Left lung (tissue), 10 donors: ENCODE results near the gene ACVR1B. TPM values are rescaled to one million over a fixed set of nuclear protein-coding genes. Genes with fewer than 3 reads are reported as not detected.

Source experiments
- ATAC-seq: fragments of 200-7000 bp; cut with Tn5 transposase; one replicate; pipeline ENCODE4 v1.9.1; 2020; ENCODE audit warnings: moderate library complexity
- DNase-seq, 4 donors: peaks; one replicate each; pipeline ENCODE4 v3.0.0-alpha.2; 2013 to 2020
- H3K27ac ChIP-seq, 2 donors: fragments of 200-600 bp; sonication (generic) in 1 of 2; one replicate each; pipeline versions ENCODE4 v1.5.0 to v1.8.0; 2020 to 2021
- H3K27me3 ChIP-seq, 2 donors: fragments of 200-600 bp; sonication (generic) in 1 of 2; one replicate each; pipeline versions ENCODE4 v1.5.0 to v1.8.0; 2020 to 2021
- H3K36me3 ChIP-seq, 2 donors: fragments of 200-600 bp; sonication (generic) in 1 of 2; one replicate each; pipeline versions ENCODE4 v1.5.0 to v1.8.0; 2020 to 2021
- H3K4me1 ChIP-seq, 2 donors: fragments of 200-600 bp; one replicate each; pipeline ENCODE4 v1.8.0; 2021
- H3K4me3 ChIP-seq, 2 donors: fragments of 200-600 bp; sonication (generic) in 1 of 2; one replicate each; pipeline versions ENCODE4 v1.5.0 to v1.8.0; 2020 to 2021; ENCODE audit warnings: mild to moderate bottlenecking in 1 of 2
- H3K9me3 ChIP-seq, 2 donors: fragments of 200-600 bp; sonication (generic) in 1 of 2; one replicate each; pipeline versions ENCODE4 v1.5.0 to v1.8.0; 2020 to 2021
- intact Hi-C, 2 donors: fragments of 100-400 bp; cut with DNase I; formaldehyde crosslinking; loops; one replicate each; pipeline versions ENCODE4 v1.11.2 to v1.14.2; 2022
- polyA plus RNA-seq, 6 donors: library from polyadenylated mRNA; unstranded; fragments of 120-200 nt; gene quantifications; one replicate each; pipeline ENCODE4 v1.2.1, GENCODE V29; 2013; ENCODE audit not compliant: insufficient read length in 6 of 6
- total RNA-seq, 2 donors: library from RNA; stranded (reverse); fragmentation: NEBNext Ultra II Directional; extraction: Animal tissue kit (Norgen Biotek cat#: 25700); gene quantifications; one replicate each; pipeline ENCODE4 v1.2.1, GENCODE V29; 2021
- TF ChIP-seq, protein P1 (sequence below), 2 donors: fragments of 200-600 bp; sonication (generic) in 1 of 2; IDR thresholded peaks; one replicate each; pipeline versions ENCODE4 v1.5.0 to v1.8.0; 2021; ENCODE audit warnings: antibody characterized with exemption in 2 of 2
- donor health status: DM: no; HTN: yes; CAD: no.
- donor health status: DM: no; HTN: no; CAD: no.

Gene ACVR1B
- total and polyA plus RNA-seq, 8 donors, result 13.2 to 26.6 (median 16.5) TPM

DNA sequence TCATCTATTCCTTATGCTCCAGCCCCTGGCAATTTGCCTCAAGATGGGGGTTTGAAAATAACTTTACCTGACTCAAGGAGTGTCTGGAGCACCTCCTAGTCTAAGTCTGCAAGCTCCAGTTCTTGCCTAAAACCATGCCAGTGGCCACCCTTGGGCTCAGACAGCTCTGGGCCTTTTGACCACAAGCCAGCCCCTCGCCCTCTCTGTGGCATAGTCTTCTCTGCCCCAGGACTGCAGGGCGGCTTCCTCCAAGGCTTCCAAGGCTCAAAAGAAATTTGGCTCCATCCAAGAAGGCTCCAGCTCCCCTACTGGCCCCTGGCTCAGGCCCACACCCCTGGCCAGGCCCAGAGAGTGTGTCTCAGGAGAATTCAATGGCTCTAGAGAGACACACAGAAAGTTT lies 29.4 kb upstream of the ACVR1B start:
- Histone ChIP-seq H3K27me3 (no peaks in the 10 kb centered on the region), H3K27ac (peak overlapping the region; percentile 57 to 77), H3K4me1 (peaks cover 14 to 48% of the 10 kb centered on the region in 2 donors), H3K9me3 (no peaks in the 10 kb centered on the region), H3K36me3 (peaks cover 0 to 24% of the 10 kb centered on the region in 2 donors), H3K4me3 (no peak overlapping the region)
- intact Hi-C loops, result no loop called here
- ATAC-seq, result no peak
- no peak for DNase-seq
- TF ChIP-seq, protein P1, sequence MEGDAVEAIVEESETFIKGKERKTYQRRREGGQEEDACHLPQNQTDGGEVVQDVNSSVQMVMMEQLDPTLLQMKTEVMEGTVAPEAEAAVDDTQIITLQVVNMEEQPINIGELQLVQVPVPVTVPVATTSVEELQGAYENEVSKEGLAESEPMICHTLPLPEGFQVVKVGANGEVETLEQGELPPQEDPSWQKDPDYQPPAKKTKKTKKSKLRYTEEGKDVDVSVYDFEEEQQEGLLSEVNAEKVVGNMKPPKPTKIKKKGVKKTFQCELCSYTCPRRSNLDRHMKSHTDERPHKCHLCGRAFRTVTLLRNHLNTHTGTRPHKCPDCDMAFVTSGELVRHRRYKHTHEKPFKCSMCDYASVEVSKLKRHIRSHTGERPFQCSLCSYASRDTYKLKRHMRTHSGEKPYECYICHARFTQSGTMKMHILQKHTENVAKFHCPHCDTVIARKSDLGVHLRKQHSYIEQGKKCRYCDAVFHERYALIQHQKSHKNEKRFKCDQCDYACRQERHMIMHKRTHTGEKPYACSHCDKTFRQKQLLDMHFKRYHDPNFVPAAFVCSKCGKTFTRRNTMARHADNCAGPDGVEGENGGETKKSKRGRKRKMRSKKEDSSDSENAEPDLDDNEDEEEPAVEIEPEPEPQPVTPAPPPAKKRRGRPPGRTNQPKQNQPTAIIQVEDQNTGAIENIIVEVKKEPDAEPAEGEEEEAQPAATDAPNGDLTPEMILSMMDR (IDR thresholded peaks at IDR 0.05), result no peak

DNA sequence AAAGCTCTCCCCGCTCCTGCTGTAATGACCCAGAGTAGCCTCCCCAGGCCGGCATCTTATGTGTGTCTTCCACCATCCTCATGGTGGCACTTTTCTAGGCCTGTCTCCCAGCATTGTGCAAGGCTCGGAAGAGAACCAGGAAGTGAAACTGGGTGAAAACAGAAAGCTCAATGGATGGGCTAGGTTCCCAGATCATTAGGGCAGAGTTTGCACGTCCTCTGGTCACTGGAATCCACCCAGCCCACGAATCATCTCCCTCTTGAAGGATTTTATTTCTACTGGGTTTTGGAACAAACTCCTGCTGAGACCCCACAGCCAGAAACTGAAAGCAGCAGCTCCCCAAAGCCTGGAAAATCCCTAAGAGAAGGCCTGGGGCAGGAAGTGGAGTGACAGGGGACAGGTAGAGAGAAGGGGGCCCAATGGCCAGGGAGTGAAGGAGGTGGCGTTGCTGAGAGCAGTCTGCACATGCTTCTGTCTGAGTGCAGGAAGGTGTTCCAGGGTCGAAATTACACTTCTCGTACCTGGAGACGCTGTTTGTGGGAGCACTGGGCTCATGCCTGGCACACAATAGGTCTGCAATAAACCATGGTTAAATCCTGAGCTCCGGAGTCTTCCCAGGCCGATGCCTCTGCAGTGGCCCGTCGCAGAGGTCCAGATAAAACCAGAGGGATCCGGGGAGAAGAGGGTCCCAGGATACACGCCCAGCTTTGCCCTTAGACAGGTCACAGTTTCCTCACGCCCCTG lies 28.6 kb upstream of the ACVR1B start:
- H3K9me3 ChIP-seq, result no peaks in the 10 kb centered on the region
- no peak overlapping the region for H3K4me3 ChIP-seq
- peak; percentile 74 for ATAC-seq
- peaks cover 0 to 24% of the 10 kb centered on the region in 2 donors for H3K36me3 ChIP-seq
- peak overlapping the region; percentile 57 to 77 for H3K27ac ChIP-seq
- H3K27me3 ChIP-seq, result no peaks in the 10 kb centered on the region
- peaks cover 14 to 42% of the 10 kb centered on the region in 2 donors for H3K4me1 ChIP-seq
- TF ChIP-seq, protein P1 (IDR thresholded peaks at IDR 0.05), result no peak
- DNase-seq, result peak in 2 of 4 donors; percentile 64 to 66
- intact Hi-C loops, result no loop called here

DNA sequence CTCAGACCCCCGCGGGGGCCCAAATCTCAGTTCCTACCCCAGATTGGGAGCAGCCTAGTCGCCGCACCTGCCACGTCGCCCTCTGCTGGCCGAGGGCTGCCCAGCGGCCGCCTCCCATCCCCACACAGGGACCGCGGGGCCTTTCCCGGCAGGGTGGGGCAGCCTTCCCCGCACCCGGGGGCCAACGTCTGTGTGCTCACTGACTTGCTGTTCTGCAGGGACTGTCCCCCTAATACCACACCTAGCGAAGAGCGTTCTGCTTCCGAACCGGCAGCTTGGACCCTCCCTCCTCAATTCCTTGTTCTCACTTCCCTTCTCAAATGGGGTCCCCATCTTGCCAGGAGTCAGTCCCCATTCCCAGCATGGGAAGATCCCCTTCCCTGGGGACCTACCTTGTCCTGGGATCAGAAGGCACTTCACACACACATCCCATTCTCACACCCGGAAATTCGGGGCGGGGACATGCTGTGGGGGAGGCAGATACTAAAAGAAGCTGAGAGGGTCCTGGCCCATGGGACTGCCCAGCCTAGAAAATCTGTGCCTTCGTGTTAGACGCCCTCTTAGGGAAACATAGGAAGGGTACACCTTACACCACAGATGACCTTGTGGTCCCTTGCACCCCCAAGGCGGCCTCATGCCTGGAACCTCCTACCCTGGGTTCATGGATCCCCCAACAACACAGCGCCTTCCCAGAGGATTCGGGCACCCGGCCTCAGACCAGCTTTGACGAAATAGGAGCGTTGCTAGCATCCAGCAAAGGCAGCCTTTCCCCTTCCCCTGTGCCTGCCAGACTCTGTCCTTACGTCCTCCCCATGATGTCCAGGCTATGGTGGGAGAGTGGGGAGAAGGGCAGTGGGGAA lies 27.8 kb upstream of the ACVR1B start:
- peaks cover 0 to 22% of the 10 kb centered on the region in 2 donors for H3K36me3 ChIP-seq
- H3K4me1 ChIP-seq, result peaks cover 14 to 42% of the 10 kb centered on the region in 2 donors
- DNase-seq (peak in 2 of 4 donors; percentile 67 to 94), ATAC-seq (peak; percentile 78)
- peak overlapping the region; percentile 57 to 77 for H3K27ac ChIP-seq
- intact Hi-C loops, result no loop called here
- no peaks in the 10 kb centered on the region for H3K27me3 ChIP-seq
- H3K4me3 ChIP-seq, result no peak overlapping the region
- TF ChIP-seq, protein P1 (IDR thresholded peaks at IDR 0.05), result peak; percentile 86 to 95
- no peaks in the 10 kb centered on the region for H3K9me3 ChIP-seq

- DNase-seq (no peak), ATAC-seq (no peak)
- no peak overlapping the region for H3K4me3 ChIP-seq
- peaks cover 14 to 42% of the 10 kb centered on the region in 2 donors for H3K4me1 ChIP-seq
- H3K36me3 ChIP-seq, result peaks cover 0 to 14% of the 10 kb centered on the region in 2 donors
- intact Hi-C loops, result no loop called here
- H3K27me3 ChIP-seq, result no peaks in the 10 kb centered on the region
- TF ChIP-seq, protein P1 (IDR thresholded peaks at IDR 0.05), result no peak
- peak overlapping the region; percentile 33 to 77 for H3K27ac ChIP-seq
- H3K9me3 ChIP-seq, result no peaks in the 10 kb centered on the region
Measured at GRCh38 chr12:51924551-51925319, 26.8 kb upstream of the ACVR1B start.
